Bone marrow (tissue), 2 donors: Measurements from ENCODE around the gene PHF21B.
"Not testable (repeated sequence)": the region's sequence is repeated elsewhere in the genome, so short reads cannot be mapped to it uniquely, and the experiment has no call there.

Experiments
- DNase-seq, 2 donors: peaks; one replicate each; lab custom pipeline; 2025; lab: John Stamatoyannopoulos, UW

Gene PHF21B

GRCh38 chr22:45009606-45010531, at the start of gene PHF21B:
Gene PHF21B (minus strand): TSS chr22:45010005. CDS start chr22:45009549, 456 bp downstream.
- no peak for DNase-seq

GRCh38 chr22:45059296-45059695, 49.5 kb upstream of the PHF21B start:
- no peak for DNase-seq

- no peak for DNase-seq
Observed at GRCh38 chr22:45058622-45058912, 48.8 kb upstream of the PHF21B start.

- DNase-seq: no peak
Observed at GRCh38 chr22:45055936-45056335, 46.1 kb upstream of the PHF21B start.

GRCh38 chr22:45053571-45053970, 43.8 kb upstream of the PHF21B start:
- DNase-seq: no peak

- DNase-seq: no peak
Observed at GRCh38 chr22:45053094-45053493, 43.3 kb upstream of the PHF21B start.

- DNase-seq: not testable (repeated sequence)
Observed at GRCh38 chr22:45052665-45053064, 42.9 kb upstream of the PHF21B start.

- DNase-seq: no peak
Observed at GRCh38 chr22:45051946-45052345, 42.1 kb upstream of the PHF21B start.

GRCh38 chr22:45051419-45051818, 41.6 kb upstream of the PHF21B start:
- DNase-seq: no peak

- DNase-seq: no peak
Observed at GRCh38 chr22:45047260-45047659, 37.5 kb upstream of the PHF21B start.

GRCh38 chr22:45045208-45045607, 35.4 kb upstream of the PHF21B start:
- no peak for DNase-seq

GRCh38 chr22:45042263-45042662, 32.5 kb upstream of the PHF21B start:
- no peak for DNase-seq

- DNase-seq: no peak
Observed at GRCh38 chr22:45039133-45039532, 29.3 kb upstream of the PHF21B start.

- DNase-seq: no peak
Observed at GRCh38 chr22:45036154-45036553, 26.3 kb upstream of the PHF21B start.

GRCh38 chr22:45034821-45035220, 25.0 kb upstream of the PHF21B start:
- DNase-seq: no peak

GRCh38 chr22:45034156-45034555, 24.4 kb upstream of the PHF21B start:
- DNase-seq: no peak

GRCh38 chr22:45033136-45033535, 23.3 kb upstream of the PHF21B start:
- no peak for DNase-seq

GRCh38 chr22:45031629-45032403, 22.0 kb upstream of the PHF21B start:
- no peak for DNase-seq

- no peak for DNase-seq
Observed at GRCh38 chr22:45029501-45029900, 19.7 kb upstream of the PHF21B start.

GRCh38 chr22:45026511-45026910, 16.7 kb upstream of the PHF21B start:
- DNase-seq: no peak

- DNase-seq: no peak
Observed at GRCh38 chr22:45023431-45023830, 13.6 kb upstream of the PHF21B start.

- no peak for DNase-seq
Observed at GRCh38 chr22:45019861-45020655, 10.3 kb upstream of the PHF21B start.
